ENCODE results near the gene MTERF4. TPM values are rescaled to one million over a fixed set of nuclear protein-coding genes. Genes with fewer than 3 reads are reported as not detected.

Gene MTERF4
- total RNA-seq, 2 donors from 2014 or later: 24.6 to 39.4 TPM

DNA sequence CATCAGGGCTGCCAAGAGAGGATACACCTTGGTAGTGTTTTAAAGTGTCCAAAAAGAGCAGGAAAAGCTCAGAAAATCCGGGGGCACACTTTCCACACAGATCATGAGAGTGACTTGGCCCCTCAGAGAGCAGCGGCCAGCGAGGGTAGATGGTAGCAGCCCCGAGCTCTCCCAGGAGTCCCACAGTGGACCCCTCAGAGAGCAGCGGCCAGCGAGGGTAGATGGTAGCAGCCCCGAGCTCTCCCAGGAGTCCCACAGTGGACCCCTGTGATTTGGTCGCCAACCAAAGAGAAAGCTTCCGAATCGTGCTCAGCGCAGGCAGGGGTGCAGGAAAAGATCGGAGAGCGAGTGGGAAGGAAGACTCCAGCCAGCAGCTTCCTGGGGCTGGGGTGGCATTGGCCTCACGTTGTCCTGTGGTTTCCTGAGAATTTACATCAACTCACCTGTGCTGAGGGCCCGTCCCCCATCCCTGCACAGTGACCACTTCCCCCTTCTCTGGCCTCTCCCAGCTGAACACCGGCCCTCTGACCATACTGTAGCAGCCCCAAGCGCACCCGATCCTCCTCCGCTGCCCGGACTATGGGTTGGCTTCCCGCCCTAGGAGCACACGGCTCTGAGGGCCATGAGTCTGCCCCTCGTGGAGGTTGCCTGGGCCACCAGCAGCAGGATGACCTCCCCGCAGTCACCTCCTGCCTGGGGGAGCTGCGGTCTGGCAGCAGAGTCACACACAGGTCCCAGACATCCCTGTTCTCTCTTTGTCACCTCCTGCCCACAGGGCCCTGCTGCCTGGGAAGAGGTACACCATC lies 33.7 kb downstream of the MTERF4 start:
- ATAC-seq (ENCODE audit: insufficient number of reproducible peaks, low FRiP score, low read depth): no peak
- Histone ChIP-seq H3K36me3 (peaks cover 69% of the 10 kb centered on the region), H3K27ac (no peak overlapping the region), H3K9me3 (no peaks in the 10 kb centered on the region), H3K4me3 (no peak overlapping the region), H3K4me1 (ENCODE audit: control insufficient read depth in 1 of 2, low read depth in 2 of 2) (peaks cover 0 to 6% of the 10 kb centered on the region in 2 donors), H3K27me3 (replicated peaks; ENCODE audit: insufficient read depth) (no peaks in the 10 kb centered on the region)
- TF ChIP-seq, protein P1, sequence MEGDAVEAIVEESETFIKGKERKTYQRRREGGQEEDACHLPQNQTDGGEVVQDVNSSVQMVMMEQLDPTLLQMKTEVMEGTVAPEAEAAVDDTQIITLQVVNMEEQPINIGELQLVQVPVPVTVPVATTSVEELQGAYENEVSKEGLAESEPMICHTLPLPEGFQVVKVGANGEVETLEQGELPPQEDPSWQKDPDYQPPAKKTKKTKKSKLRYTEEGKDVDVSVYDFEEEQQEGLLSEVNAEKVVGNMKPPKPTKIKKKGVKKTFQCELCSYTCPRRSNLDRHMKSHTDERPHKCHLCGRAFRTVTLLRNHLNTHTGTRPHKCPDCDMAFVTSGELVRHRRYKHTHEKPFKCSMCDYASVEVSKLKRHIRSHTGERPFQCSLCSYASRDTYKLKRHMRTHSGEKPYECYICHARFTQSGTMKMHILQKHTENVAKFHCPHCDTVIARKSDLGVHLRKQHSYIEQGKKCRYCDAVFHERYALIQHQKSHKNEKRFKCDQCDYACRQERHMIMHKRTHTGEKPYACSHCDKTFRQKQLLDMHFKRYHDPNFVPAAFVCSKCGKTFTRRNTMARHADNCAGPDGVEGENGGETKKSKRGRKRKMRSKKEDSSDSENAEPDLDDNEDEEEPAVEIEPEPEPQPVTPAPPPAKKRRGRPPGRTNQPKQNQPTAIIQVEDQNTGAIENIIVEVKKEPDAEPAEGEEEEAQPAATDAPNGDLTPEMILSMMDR (IDR thresholded peaks at IDR 0.05): no peak
- no peak for DNase-seq (ENCODE audit: low spot score)

DNA sequence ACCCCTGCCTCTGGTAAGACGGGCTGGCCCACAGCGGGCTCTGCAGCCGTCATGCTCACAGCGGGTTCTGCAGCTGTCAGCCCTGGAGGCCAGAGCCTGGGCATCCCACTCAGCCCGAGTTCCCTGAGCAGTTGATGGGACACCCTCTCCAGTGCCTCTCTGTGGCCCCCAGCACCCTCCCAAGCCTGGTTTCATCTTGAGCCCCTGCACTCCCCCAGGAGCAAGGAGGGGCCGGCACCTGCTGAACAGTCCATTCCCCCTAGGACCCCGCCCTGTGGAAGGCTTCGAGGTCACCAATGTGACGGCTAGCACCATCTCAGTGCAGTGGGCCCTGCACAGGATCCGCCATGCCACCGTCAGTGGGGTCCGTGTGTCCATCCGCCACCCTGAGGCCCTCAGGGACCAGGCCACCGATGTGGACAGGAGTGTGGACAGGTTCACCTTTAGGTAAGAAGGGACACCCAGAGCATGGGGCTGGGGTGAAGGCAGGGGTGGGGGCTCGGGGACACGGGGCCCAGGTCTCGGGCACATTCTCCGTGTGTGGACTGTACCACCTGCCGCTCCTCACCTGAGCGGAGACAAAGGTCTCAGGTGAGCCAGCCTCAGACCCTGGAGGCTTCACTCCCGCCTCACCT lies 34.5 kb downstream of the MTERF4 start:
- H3K27ac ChIP-seq: no peak overlapping the region
- DNase-seq (ENCODE audit: low spot score) (no peak), ATAC-seq (ENCODE audit: insufficient number of reproducible peaks, low FRiP score, low read depth) (no peak)
- TF ChIP-seq, protein P1 (IDR thresholded peaks at IDR 0.05): no peak
- peaks cover 0 to 10% of the 10 kb centered on the region in 2 donors for H3K4me1 ChIP-seq (ENCODE audit: control insufficient read depth in 1 of 2, low read depth in 2 of 2)
- H3K27me3 ChIP-seq (replicated peaks; ENCODE audit: insufficient read depth): no peaks in the 10 kb centered on the region
- no peaks in the 10 kb centered on the region for H3K9me3 ChIP-seq
- no peak overlapping the region for H3K4me3 ChIP-seq
- peaks cover 66% of the 10 kb centered on the region for H3K36me3 ChIP-seq

DNA sequence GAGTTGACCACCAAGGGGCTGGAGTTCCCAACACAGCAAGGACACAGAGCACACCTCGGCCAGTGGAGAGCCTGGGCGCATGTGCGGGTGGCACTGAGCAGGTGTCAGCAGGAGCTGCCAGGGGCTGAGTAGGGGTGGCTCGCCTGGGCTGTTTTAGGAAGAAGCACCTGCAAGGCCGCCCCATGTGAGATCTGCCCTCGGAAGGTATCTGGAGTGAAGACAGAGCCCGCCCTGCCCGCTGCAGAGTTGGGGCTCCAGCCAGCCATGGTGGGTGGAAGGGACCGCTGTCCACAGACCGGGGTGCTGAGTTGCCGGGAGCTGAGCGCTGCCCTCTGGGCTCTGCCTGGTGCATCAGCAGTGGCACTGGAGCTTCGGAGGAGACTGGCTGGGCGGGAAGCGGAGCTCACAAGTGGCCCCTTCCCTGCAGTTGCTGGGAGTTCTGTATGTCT lies 35.2 kb downstream of the MTERF4 start:
- peaks cover 0 to 10% of the 10 kb centered on the region in 2 donors for H3K4me1 ChIP-seq (ENCODE audit: control insufficient read depth in 1 of 2, low read depth in 2 of 2)
- H3K9me3 ChIP-seq: no peaks in the 10 kb centered on the region
- TF ChIP-seq, protein P1 (IDR thresholded peaks at IDR 0.05): no peak
- no peak overlapping the region for H3K27ac ChIP-seq
- no peak for ATAC-seq (ENCODE audit: insufficient number of reproducible peaks, low FRiP score, low read depth)
- no peaks in the 10 kb centered on the region for H3K27me3 ChIP-seq (replicated peaks; ENCODE audit: insufficient read depth)
- no peak overlapping the region for H3K4me3 ChIP-seq
- no peak for DNase-seq (ENCODE audit: low spot score)
- H3K36me3 ChIP-seq: peaks cover 59% of the 10 kb centered on the region

DNA sequence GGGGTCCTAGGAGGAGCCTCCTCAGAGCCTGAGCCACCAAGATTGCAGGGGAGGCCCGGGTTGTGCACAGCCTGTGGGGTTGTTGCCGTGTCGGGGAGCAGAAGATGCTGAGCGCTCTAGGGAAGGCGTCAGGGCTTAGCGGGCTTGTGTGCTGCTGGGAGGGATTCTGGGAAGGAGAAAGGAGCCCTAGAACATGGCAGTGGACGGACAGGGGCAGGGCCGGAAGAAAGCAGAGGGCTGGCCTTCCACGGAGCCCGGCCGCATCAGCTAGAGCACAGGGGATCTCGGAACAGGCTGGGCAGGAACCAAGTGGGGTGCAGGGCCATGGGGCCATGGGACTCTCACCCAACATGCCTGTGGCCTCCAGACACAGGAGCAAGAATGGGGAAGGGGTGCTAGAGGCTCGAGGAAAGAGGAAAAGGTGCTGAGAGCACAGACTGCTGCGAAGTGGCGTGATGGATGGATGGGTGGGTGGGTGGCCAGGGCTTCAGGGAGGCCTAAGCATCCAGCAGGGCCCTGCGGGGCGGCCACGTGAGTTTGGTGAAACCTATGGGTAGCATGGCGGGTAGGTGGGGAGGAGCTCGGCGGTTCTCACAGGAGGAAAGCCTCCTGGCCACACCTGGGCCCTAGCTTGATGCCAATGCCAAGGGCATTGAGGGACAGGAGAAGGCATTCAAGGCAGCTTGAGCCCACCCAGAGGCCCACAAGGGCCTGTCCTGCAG lies 35.8 kb downstream of the MTERF4 start:
- no peaks in the 10 kb centered on the region for H3K9me3 ChIP-seq
- ATAC-seq (ENCODE audit: insufficient number of reproducible peaks, low FRiP score, low read depth) (no peak), DNase-seq (ENCODE audit: low spot score) (no peak)
- H3K27ac ChIP-seq: no peak overlapping the region
- no peaks in the 10 kb centered on the region for H3K27me3 ChIP-seq (replicated peaks; ENCODE audit: insufficient read depth)
- H3K36me3 ChIP-seq: peaks cover 57% of the 10 kb centered on the region
- TF ChIP-seq, protein P1 (IDR thresholded peaks at IDR 0.05): no peak
- peaks cover 0 to 10% of the 10 kb centered on the region in 2 donors for H3K4me1 ChIP-seq (ENCODE audit: control insufficient read depth in 1 of 2, low read depth in 2 of 2)
- no peak overlapping the region for H3K4me3 ChIP-seq

DNA sequence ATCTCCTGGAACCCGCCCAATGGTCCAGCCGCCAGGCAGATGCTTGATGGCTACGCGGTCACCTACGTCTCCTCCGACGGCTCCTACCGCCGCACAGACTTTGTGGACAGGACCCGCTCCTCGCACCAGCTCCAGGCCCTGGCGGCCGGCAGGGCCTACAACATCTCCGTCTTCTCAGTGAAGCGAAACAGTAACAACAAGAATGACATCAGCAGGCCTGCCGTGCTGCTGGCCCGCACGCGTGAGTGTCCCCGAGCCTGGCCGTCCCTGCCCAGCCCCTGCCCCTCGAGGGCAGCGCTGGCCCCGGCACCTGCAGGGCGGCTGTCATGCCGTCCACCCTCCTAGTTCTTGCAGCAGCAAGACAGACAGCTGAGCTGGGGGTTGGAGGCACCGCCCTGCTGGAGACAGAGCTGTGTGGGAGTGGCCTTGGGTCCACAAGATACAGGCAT lies 36.7 kb downstream of the MTERF4 start:
- peaks cover 48% of the 10 kb centered on the region for H3K36me3 ChIP-seq
- H3K27me3 ChIP-seq (replicated peaks; ENCODE audit: insufficient read depth): no peaks in the 10 kb centered on the region

More for the DNA sequence above, 36.7 kb downstream of the MTERF4 start:
- TF ChIP-seq, protein P1 (IDR thresholded peaks at IDR 0.05): no peak
- DNase-seq (ENCODE audit: low spot score): no peak
- H3K27ac ChIP-seq: no peak overlapping the region
- peaks cover 0 to 10% of the 10 kb centered on the region in 2 donors for H3K4me1 ChIP-seq (ENCODE audit: control insufficient read depth in 1 of 2, low read depth in 2 of 2)
- H3K4me3 ChIP-seq: no peak overlapping the region
- ATAC-seq (ENCODE audit: insufficient number of reproducible peaks, low FRiP score, low read depth): no peak
- H3K9me3 ChIP-seq: no peaks in the 10 kb centered on the region

Measured in thoracic aorta (tissue), 2 donors.